Smooth muscle cell (in vitro differentiated cells): ENCODE data around the gene ZBTB18. TPM values are rescaled to one million over a fixed set of nuclear protein-coding genes. Genes with fewer than 3 reads are reported as not detected.

Experiments used
- DNase-seq: peaks from one replicate; lab custom pipeline; 2025; ENCODE audit not compliant: unreplicated experiment; lab: John Stamatoyannopoulos, UW
- H2AFZ ChIP-seq: fragments of 200-600 bp; sonication (generic); 2 replicates; pipeline ENCODE4 v1.6.0; 2016; ENCODE audit warnings: antibody characterized with exemption, low read depth, mild to moderate bottlenecking
- H3F3A ChIP-seq: fragments of 200-600 bp; sonication (generic); 2 replicates; pipeline ENCODE4 v1.6.0; 2017; ENCODE audit warnings: antibody characterized with exemption, low read depth
- H3K27ac ChIP-seq: fragments of 200-600 bp; sonication (generic); 2 replicates; pipeline ENCODE4 v1.5.1; 2016; ENCODE audit warnings: low read depth, mild to moderate bottlenecking
- H3K27me3 ChIP-seq: fragments of 200-600 bp; sonication (generic); 2 replicates; pipeline ENCODE4 v1.6.1; 2016; ENCODE audit warnings: low read depth, mild to moderate bottlenecking
- H3K36me3 ChIP-seq: fragments of 200-600 bp; sonication (generic); 2 replicates; pipeline ENCODE4 v1.5.1; 2016; ENCODE audit warnings: low read depth
- H3K4me1 ChIP-seq: fragments of 200-600 bp; sonication (generic); 2 replicates; pipeline ENCODE4 v1.5.1; 2016; ENCODE audit warnings: low read depth
- H3K4me2 ChIP-seq: fragments of 200-600 bp; sonication (generic); 2 replicates; pipeline ENCODE4 v1.6.0; 2016; ENCODE audit warnings: mild to moderate bottlenecking
- H3K4me3 ChIP-seq: fragments of 200-600 bp; sonication (generic); 2 replicates; pipeline ENCODE4 v1.5.1; 2016; ENCODE audit warnings: mild to moderate bottlenecking
- H3K79me2 ChIP-seq: fragments of 200-600 bp; sonication (generic); 2 replicates; pipeline ENCODE4 v1.6.0; 2016; ENCODE audit warnings: low read depth, mild to moderate bottlenecking
- H3K9ac ChIP-seq: fragments of 200-600 bp; sonication (generic); 2 replicates; pipeline ENCODE4 v1.6.0; 2016; ENCODE audit warnings: low read depth
- H3K9me3 ChIP-seq: fragments of 200-600 bp; sonication (generic); replicated peaks from 2 replicates; pipeline ENCODE4 v1.5.1; 2016; ENCODE audit warnings: low read depth
- H4K20me1 ChIP-seq: fragments of 200-600 bp; sonication (generic); 2 replicates; pipeline ENCODE4 v1.6.0; 2016; ENCODE audit warnings: low read depth
- CTCF ChIP-seq: fragments of 200-600 bp; sonication (generic); IDR thresholded peaks from 2 replicates; pipeline ENCODE4 v1.5.1; 2017; ENCODE audit warnings: borderline replicate concordance, mild to moderate bottlenecking, antibody characterized with exemption; ENCODE audit not compliant: insufficient read depth, poor library complexity, severe bottlenecking
- WGBS: methylation state at CpG from one replicate; pipeline ENCODE4 v1.1.7; 2016; ENCODE audit warnings: low lambda C conversion rate; 5-methylcytosine and 5-hydroxymethylcytosine counted together
- polyA plus RNA-seq: library from polyadenylated mRNA; unstranded; fragments of >200 nt; fragmentation: Nextera tagmentation; extraction: Ambion mirVana; gene quantifications from 2 replicates; pipeline ENCODE4 v1.2.1, GENCODE V29; 2016
- total RNA-seq: library from RNA; depleted of rRNA; stranded (reverse); fragments of >200 nt; gene quantifications from 2 replicates; pipeline ENCODE4 v1.2.3, GENCODE V29; 2014

Gene ZBTB18
- total and polyA plus RNA-seq, 2 experiments from 2014 or later = 0.29 to 4.6 TPM

GRCh38 chr1:244095529-244095911 lies 44.4 kb downstream of the ZBTB18 start:
- 91% methylated on average over 4 of the region's 4 CpGs for WGBS
- no peak overlapping the region for H2AFZ ChIP-seq
- H3K27ac ChIP-seq = no peak overlapping the region
- no peak overlapping the region for H3K9ac ChIP-seq
- H3K79me2 ChIP-seq = no peaks in the 10 kb centered on the region
- H3F3A ChIP-seq = no peaks in the 10 kb centered on the region
- no peak for TF ChIP-seq CTCF
- H3K4me2 ChIP-seq = no peak overlapping the region
- H3K27me3 ChIP-seq = peaks cover 18% of the 10 kb centered on the region
- DNase-seq = no peak
- no peaks in the 10 kb centered on the region for H3K36me3 ChIP-seq
- no peaks in the 10 kb centered on the region for H4K20me1 ChIP-seq
- H3K9me3 ChIP-seq = no peaks in the 10 kb centered on the region
- no peaks in the 10 kb centered on the region for H3K4me1 ChIP-seq
- H3K4me3 ChIP-seq = no peak overlapping the region

GRCh38 chr1:244096066-244096610 lies 45.1 kb downstream of the ZBTB18 start:
- TF ChIP-seq CTCF = no peak
- H3K27me3 ChIP-seq = peaks cover 18% of the 10 kb centered on the region
- H3K4me2 ChIP-seq = no peak overlapping the region
- H4K20me1 ChIP-seq = no peaks in the 10 kb centered on the region
- WGBS = 87% methylated on average over 13 of the region's 13 CpGs
- H3K79me2 ChIP-seq = no peaks in the 10 kb centered on the region
- H3K36me3 ChIP-seq = no peaks in the 10 kb centered on the region
- no peaks in the 10 kb centered on the region for H3K9me3 ChIP-seq
- no peak overlapping the region for H3K9ac ChIP-seq
- no peak overlapping the region for H3K4me3 ChIP-seq
- H3K4me1 ChIP-seq = no peaks in the 10 kb centered on the region
- no peaks in the 10 kb centered on the region for H3F3A ChIP-seq
- no peak overlapping the region for H3K27ac ChIP-seq
- DNase-seq = no peak
- H2AFZ ChIP-seq = no peak overlapping the region

- Histone ChIP-seq H3K9ac (no peak overlapping the region), H3K27me3 (peaks cover 18% of the 10 kb centered on the region), H3K4me3 (no peak overlapping the region), H3K36me3 (no peaks in the 10 kb centered on the region), H3K27ac (no peak overlapping the region), H3K4me1 (no peaks in the 10 kb centered on the region), H2AFZ (no peak overlapping the region), H3F3A (no peaks in the 10 kb centered on the region), H4K20me1 (no peaks in the 10 kb centered on the region), H3K9me3 (no peaks in the 10 kb centered on the region), H3K4me2 (no peak overlapping the region), H3K79me2 (no peaks in the 10 kb centered on the region)
- WGBS = 93% methylated on average over 9 of the region's 9 CpGs
- TF ChIP-seq CTCF = no peak
- no peak for DNase-seq
Observed at GRCh38 chr1:244096691-244097090, 45.6 kb downstream of the ZBTB18 start.

GRCh38 chr1:244097523-244098405 lies 46.7 kb downstream of the ZBTB18 start:
- no peak for TF ChIP-seq CTCF
- H3K79me2 ChIP-seq = no peaks in the 10 kb centered on the region
- no peak for DNase-seq

More at GRCh38 chr1:244097523-244098405, 46.7 kb downstream of the ZBTB18 start:
- no peak overlapping the region for H3K4me2 ChIP-seq
- peaks cover 12% of the 10 kb centered on the region for H3K27me3 ChIP-seq
- H3K9me3 ChIP-seq = no peaks in the 10 kb centered on the region
- H3K4me1 ChIP-seq = no peaks in the 10 kb centered on the region
- no peaks in the 10 kb centered on the region for H3F3A ChIP-seq
- H4K20me1 ChIP-seq = no peaks in the 10 kb centered on the region
- no peak overlapping the region for H3K9ac ChIP-seq
- no peak overlapping the region for H3K27ac ChIP-seq
- no peaks in the 10 kb centered on the region for H3K36me3 ChIP-seq
- no peak overlapping the region for H2AFZ ChIP-seq
- H3K4me3 ChIP-seq = no peak overlapping the region
- WGBS = 70% methylated on average over 7 of the region's 7 CpGs
